Retina (tissue), 1 donor: Measurements from ENCODE around the gene RAVER2.
"Not testable (repeated sequence)": the region's sequence is repeated elsewhere in the genome, so short reads cannot be mapped to it uniquely, and the experiment has no call there.

Source experiments
- DNase-seq: peaks from one replicate; pipeline ENCODE4 v3.0.0-alpha.2; 2016

RAVER2 gene

DNA sequence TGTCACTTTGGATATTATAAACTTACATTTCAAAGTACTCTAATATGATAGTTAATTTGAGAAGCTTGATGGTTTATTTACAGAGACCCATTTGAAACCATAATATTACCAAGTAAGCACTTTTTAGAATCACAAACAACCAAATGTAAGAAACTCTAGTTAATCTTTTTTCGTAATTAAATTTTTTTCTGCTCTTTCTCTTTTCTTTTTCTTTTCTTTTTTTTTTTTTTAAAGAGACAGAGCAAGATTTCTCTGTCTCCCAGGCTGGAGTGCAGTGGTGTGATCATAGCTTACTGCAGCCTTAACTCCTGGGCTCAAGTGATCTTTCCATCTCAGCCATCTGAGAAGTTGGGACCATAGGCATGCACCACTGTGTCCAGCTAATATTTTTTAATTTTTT is 5.2 kb downstream of the RAVER2 start:
- no peak for DNase-seq

DNA sequence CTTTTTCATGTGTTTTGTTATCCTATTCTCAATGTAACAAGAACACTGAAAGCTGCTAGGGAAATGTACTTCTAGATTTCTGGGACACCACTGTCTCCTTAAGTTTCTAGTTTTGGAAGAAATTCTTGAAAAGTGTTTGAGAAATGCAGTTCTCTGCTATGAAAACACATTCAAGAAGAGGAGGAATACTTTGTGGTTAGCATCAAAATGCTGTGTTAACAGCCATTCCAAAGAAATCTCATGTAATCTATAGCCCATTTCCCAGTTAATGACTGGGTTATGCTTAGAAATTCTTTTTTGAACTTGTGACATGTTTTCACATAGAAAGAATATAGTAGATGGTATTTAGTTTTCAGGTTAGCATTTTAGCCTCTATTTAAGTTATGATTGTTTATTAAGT is 6.0 kb downstream of the RAVER2 start:
- no peak for DNase-seq

DNA sequence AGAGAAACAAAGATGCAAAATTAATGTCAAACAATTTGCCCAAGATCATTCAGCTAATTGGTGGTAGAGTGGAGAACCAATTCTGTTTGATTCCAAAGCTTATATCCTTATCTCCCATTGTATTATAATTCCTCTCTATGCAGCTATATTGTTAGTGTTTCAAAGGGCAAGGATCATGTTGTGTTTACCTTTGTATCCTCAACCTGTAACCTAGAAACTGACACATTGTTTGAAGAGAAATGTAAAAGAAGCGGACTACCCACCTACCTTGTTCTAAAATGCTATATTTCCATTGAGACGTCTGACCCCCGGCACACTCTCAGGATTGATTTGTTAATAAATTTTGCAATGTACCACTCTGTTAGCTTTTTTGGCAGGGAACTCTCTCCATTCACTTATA is 9.3 kb downstream of the RAVER2 start:
- DNase-seq = no peak

DNA sequence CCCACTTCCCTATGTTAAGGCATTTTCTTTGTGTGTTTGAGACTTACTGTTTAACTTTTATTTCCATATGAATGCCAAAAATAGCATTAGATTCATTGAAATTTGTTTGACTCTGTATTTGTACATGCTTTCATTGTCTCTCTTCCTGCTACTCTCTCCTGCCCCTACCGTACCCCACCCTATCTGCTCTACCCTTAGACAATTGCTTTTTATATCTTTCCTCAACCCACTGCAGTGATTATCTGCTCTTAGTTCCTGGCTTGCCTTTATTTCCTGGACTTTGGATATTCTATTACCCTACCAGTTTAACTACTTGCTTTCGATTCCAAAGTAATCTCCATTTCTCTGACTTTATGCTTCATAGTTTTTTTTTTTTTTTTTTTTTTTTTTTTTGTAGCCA is 10.5 kb downstream of the RAVER2 start:
- no peak for DNase-seq

DNA sequence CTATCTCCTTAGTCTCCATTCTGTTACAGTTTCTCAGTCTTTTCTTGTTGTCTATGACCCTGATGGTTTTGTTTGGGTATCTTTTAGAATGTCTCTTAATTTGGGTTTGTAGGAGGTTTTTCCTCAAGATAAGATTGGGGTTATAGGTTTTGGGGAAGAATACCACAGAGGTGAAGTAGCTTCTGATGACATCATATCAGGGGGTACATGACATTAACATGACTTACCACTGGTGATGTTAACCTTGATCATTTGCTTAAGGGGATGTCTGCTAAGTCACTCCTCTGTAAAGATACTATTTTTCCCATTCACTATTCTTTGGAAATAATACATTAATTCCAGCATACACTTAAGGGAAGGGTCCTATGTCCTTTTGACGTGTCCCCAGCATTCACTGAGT is 11.9 kb downstream of the RAVER2 start:
- no peak for DNase-seq

DNA sequence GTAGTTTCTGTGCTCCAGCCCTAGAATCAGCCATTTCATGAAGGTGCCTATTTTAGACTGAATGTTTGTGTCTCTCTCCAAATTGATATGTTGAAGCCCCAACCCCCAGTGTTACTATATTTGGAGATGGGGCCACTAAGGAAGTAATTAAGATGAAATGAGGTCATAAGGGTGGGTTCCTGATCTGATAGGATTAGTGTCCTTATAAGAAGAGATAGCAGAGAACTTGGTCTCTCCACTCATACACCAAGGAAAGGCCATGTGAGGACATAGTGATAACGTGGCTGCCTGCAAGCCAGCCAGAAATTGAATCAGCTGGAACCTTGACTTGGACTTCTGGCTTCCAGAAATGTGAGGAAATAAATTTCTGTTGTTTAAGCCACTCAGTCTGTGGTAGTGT is 12.3 kb downstream of the RAVER2 start:
- no peak for DNase-seq

DNA sequence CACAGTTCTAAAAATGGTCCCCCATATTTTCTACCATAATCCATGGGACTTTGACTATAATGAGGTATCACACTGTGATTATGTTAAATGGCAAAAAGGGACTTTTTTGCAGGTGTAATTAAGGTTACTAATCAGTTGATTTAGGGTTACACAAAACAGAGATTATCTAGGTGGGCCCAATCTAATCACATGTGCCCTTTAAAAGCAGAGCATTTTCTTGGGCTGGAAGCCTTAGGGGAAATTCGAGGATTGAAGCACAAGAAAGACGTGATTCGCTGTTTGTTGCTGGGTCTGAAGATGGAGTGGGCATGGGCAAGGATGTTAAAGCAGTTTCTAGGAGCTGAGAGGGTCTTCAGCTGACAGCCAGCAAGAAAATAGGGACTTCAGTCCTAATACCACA is 13.4 kb downstream of the RAVER2 start:
- no peak for DNase-seq

DNA sequence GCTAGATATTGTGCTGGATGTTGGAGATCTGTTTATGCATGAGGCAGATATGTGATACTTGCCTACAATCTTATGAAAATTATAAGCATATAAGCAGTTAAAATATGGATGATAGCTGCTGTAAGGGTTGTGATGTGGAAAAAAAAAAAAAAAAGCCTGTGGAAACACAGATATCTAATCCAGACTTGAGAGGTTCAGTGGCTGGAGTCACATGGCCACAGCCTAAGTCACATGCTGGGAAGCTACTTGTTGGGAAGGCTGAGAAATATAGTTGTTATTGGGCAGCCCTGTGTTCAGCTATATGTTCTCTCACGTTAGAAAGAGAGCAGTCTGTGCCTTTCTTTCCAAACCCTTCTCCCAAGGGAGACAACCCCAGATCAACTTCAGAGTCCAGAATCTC is 15.1 kb downstream of the RAVER2 start:
- DNase-seq = no peak

DNA sequence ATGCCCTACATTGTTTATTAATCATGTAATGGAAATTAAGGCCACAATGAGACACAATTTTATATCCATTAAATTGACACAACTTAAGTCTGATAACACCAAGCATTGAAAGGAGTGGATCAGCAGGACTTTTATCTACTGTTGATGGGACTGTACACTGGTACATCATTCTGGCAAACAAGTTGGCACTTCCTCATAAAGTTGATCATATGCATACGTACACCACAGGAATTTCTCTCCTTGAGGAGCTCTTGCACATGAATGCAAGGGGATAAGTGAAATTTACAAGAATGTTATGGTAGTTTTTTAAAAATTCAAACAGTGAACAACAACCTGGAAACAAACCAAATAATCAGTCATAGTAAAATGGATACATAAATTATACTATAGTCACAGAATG is 20.1 kb downstream of the RAVER2 start:
- no peak for DNase-seq

DNA sequence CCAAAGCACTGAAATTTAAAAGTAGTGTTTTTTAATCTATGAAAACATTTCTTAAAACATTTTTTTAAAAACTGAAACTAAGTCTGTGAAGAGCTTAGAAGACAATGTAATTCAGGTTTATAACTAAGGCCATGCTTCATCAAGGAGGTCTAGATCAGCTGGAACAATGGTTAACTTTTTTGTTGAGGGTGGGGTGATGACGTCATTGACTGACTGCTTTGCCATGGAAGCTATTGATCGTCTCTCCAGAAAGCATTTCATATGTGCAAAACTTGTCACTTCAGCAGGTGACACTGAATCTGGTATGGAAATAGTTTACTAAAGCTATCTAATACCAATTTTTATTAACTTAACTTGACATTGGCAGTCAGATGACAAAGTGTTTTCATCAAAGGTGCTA is 21.0 kb downstream of the RAVER2 start:
- DNase-seq = no peak

DNA sequence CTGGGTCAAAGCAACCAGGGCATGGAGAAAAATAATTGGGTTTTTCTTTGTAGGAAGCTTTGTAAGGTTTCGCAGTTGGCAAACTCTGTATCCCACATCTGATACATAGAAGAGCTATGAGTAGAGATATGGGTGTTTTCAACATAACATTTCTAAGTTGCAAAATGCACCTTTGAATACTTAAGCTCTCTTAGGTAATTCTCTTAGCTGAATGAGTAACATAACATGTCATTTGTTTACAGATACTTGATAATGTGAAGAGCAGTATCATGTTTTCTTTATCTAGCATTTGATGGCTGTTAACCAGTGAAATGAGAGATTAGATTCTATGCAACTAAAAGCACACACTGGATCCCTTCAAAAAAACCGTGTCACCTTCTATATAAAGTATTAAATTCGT is 21.6 kb downstream of the RAVER2 start:
- DNase-seq = no peak

DNA sequence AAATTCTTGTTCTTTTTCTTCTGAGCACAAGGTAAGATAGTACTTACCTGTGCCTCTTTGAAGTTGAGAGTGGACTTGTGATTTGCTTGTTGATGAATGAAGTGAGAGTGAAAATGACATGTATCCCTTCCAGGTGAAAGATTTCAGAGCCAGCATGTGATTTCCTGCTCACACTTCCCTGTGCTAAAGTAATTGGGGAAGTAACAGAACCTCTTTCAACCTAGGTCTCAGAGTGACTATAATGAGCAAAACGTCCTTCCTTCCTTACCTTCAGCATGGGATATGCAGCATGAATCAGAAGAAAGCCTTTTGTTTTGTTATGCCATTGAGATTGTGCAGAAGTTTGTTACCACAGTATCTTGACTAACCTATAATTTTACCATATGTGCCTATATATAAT is 24.6 kb downstream of the RAVER2 start:
- DNase-seq = no peak

DNA sequence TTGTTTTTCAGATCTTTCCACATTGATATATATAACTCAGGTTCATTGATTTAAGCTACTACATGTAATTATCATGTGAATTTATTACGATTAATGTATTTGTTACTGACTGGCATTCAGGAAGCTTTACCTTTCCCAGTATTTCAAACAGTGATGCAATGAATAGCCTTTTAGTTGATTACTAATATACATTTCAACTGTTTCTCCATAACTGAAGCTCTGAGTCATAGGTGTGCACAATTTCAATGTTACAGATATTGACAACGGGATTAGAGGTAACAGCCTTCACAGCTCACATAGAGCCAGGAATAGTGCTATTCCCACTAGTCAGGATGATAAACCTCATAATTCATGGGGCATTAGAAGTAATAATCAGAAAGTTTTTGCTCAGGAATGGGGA is 25.1 kb downstream of the RAVER2 start:
- DNase-seq = no peak

DNA sequence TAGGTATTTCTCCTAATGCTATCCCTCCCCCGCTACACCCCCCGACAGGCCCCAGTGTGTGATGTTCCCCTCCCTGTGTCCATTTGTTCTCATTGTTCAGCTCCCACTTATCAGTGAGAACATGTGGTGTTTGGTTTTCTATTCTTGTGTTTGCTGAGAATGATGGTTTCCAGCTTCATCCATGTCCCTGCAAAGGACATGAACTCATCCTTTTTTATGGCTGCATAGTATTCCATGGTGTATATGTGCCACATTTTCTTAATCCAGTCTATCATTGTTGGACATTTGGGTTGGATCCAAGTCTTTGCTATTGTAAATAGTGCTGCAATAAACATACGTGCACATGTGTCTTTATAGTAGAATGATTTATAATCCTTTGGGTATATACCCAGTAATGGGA is 28.4 kb downstream of the RAVER2 start:
- not testable (repeated sequence) for DNase-seq

DNA sequence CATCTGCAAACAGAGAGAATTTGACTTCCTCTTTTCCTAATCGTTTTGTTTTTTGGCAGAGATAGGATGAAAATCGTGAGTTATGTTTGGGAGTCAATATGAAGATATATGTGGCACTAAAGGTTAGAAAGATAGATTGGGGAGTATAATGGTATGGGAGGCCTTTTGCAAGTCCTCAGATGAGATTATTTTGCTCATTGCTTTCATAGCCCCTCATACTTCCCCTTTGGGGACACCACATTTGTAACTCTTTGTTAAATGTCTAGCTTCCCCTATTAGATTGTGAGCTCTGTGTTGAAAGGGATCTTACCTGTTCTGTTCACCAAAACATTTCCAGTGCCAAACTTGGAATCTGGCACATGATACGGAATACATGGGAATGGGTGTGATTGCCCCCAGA is 30.2 kb downstream of the RAVER2 start:
- DNase-seq = no peak

DNA sequence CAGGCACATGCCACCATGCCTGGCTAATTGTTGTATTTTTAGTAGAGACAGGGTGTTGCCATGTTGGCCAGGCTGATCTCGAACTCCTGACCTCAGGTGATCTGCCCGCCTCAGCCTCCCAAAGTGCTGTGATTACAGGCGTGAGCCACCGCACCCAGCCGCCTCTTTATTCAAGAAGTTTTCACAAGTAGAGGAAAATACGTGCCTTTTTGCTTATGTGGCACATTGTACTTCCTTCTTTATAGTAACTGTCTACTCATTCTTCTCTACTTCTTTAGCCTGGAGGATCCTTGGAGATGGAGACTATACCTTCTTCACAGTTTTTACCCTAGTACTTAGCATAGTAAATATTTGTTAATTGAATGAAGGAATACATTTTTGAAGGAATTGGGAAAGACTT is 37.2 kb downstream of the RAVER2 start:
- DNase-seq = not testable (repeated sequence)

DNA sequence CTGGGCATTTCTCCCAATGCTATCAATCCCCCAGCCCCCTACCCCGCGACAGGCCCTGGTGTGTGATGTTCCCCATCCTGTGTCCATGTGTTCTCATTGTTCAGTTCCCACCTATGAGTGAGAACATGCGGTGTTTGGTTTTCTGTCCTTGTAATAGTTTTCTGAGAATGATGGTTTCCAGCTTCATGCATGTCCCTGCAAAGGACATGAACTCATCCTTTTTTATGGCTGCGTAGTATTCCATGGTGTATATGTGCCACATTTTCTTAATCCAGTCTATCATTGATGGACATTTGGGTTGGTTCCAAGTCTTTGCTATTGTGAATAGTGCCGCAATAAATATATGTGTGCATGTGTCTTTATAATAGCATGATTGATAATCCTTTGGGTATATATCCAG is 38.0 kb downstream of the RAVER2 start:
- DNase-seq = not testable (repeated sequence)

DNA sequence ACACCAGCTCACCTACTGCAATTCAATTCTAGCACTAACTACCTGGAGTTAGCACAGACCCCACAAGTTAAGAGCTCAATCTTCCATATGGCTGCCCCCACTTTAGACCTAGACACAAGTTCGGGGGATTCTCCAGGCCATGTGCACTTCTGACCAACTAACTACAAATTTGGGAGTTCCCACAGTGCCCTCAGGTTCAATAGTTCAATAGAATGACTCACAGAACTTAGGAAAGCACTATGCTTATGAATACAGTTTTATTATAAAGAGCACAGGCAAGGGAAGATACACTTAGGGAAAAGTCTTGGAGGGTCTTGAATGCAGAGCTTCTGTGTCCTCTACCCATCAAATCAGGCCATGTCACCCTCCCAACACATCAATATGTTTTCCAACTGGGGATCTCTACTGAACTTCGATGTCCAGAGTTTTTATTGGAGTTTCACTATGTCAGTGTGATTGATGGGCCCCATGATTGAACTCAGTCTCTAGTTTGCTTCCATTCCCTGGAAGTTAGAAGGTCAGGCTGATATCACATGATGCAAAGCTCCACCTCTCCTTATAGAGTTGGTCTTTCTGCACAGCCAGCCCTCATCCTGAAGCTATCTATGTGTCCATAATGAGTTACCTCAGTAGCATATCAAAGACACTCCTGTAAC is 46.1 kb downstream of the RAVER2 start:
- DNase-seq = no peak

DNA sequence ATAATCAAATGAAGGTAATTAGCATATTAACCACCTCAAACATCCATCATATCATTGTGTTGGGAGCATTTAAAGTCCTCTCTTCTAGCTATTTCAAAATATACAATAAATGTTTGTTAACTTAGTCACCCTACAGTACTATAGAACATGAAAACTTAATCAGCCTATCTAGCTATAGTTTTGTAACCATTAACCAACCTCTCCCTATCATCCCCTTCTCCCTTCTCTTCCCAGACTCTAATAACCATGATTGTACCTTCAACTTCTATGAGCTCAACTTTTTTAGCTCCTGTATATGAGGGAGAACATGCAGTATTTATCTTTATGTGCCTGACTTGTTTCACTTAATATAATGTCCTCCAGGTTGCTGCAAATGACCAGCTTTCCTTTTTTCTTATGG is 54.0 kb downstream of the RAVER2 start:
- DNase-seq = no peak

DNA sequence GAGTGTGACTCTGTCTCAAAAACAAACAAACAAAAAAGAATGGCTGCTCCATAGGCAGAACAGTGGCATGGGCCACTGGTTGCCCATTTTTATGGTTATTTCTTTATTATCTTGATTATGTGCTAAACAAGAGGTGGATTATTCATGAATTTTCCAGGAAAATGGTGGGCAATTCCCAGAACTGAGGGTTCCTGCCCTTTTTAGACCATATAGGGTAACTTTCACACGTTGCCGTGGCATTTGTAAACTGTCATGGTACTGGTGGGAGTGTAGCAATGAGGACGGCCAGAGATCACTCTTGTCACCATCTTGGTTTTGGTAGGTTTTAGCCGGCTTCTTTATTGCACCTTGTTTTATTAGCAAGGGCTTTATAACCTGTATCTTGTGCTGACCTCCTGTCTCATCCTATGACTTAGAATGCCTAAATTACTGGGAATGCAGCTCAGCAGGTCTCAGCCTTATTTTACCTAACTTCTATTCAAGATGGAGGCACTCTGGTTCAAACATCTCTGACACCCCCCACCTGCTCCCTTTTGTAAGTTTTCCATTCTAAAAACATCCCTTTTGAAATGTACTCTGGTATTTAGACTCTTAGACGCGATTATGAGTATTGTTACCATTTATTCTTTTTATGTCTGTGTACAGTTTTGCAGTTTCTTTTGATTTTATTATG is 57.1 kb downstream of the RAVER2 start:
- DNase-seq = no peak

DNA sequence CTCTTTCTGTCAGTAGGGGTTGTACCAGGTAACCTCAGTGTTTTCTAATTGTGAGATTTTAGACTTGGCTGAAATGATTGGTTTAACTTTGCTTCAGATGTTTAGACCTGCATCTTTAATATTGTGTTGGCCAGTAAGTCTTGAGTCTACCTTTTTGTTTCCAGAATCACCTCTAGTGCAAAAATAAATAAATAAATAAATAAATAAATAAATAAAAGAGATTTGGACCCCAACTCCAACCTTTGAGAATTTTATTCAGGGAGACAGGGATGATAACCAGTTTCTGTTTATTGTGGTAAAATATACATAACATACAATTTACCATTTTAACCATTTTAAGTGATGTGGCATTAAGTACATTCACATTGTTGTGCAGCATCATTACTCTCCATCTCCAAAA is 64.4 kb downstream of the RAVER2 start:
- no peak for DNase-seq

DNA sequence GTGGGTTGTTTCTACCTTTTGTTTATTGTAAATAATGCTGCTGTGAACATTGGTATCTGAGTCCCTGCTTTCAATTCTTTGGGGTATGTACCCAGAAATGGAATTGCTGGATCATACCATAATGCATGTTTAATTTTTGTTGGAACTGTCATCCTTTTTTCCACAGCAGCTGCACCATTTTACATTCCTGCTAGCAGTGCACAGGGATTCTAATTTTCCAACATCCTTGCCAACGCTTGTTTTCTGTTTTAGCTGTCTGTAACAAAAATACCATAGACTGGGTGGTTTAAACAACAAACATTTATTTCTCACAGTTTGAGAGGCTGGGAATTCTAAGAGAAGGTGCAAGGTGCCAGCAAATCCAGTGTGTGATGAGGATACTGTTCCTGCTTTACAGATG is 65.1 kb downstream of the RAVER2 start:
- no peak for DNase-seq

DNA sequence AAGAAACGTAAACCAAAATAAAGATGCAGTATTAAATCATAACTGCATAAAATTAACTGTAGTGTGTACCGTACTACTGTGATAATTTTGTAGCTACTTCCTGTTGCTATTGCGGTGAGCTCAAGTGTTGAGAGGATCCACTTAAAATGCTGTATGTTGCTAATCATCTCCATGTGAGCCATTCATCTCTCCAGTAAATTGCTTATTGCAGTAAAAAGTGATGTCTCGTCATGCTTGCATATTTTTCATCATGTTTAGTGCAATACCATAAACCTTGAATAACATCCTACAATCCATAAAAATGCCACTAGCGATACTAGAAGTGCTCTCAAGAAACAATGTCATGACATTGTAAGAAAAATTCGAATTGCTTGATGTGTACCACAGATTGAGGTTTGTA is 66.3 kb downstream of the RAVER2 start:
- DNase-seq = no peak

DNA sequence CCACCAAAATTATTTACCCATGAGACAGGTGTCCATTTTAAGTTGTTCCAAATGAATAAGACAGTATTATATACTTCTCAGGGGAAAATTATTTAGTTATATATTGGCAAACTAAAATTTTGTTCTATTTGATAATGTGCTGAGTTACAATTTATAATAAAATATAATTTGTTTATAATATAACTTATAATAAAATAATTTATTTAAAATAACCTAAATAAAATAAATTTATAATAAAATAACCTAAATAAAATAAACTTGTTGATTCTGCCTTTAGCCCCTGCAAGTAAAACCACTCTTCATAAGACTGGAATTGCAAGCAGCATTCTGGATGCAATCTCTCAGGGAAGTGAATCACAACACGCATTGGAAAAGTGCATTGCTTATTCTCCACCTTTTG is 69.6 kb downstream of the RAVER2 start:
- no peak for DNase-seq

DNA sequence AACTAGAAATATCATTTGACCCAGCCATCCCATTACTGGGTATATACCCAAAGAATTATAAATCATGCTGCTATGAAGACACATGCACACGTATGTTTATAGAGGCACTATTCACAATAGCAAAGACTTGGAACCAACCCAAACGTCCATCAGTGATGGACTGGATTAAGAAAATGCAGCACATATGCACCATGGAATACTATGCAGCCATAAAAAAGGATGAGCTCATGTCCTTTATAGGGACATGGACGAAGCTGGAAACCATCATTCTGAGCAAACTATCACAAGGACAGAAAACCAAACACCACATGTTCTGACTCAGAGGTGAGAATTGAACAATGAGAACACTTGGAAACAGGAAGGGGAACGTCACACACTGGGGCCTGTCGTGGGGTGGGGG is 72.5 kb downstream of the RAVER2 start:
- not testable (repeated sequence) for DNase-seq
